NCI-H1436 treated with DMSO at 0.1 percent for 48 hours (cell line): Measurements from ENCODE around the gene PEPD.

ENCODE experiments used
- DNase-seq: peaks from one replicate; lab custom pipeline; 2025; lab: John Stamatoyannopoulos, UW

The PEPD gene

DNA sequence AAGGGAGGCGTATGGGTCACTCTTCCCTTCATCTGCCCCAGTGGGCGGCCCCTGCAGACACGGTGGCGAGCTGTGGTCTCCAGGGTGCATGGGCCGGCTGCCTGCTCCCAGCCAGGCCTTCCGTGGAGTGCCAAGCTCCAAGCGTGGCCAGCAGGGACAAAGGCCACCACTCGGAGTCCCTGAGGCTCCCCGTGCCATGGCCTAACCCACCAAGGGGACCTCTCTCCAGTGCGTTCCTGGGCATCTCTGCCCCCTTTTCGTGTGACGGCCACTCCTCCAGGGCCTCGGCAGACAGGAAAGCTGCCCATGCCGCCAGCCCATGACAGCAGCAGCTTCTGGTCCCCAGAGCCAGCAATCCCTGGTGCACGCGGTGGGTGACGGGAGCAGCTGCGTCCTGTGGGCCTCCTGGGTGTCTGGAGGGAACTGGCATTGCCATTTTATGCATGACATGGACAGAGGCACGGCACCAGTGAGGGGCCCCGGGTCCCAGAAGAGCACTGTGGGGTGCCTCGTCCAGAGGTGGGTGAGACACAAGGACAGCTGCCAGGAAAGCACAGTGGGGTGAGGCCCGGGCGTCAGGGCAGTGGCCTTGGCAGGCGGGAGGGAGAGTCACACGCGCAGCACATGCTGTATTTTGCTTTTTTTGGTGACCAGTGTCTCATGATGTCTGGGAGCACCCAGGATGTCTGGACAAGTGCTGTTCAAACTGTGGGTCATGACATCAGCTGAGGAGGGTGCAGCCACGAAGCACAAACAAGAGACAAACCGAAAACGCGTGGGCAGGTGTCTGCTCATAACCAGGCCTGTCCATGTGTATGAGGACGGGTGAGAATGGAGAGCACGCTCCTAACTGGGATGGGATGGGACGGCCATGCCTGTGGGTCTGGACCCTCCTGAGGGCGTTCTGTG lies 115.8 kb downstream of the PEPD start:
- DNase-seq: no peak

DNA sequence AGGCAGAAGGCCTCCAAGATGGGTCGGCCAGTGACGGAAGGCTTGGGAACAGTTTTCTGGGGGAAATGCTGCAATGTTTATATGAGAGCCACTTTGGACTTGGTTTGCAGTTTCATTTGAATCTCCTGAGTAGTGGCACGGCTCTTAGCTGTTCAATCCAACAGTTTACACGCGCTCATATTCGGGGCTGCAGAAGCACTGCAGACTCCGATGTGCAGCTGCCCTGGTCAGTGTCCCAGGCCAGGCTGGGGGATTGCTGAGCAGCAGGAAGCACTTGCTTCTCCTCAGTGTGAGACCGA lies 116.4 kb downstream of the PEPD start:
- DNase-seq: no peak

DNA sequence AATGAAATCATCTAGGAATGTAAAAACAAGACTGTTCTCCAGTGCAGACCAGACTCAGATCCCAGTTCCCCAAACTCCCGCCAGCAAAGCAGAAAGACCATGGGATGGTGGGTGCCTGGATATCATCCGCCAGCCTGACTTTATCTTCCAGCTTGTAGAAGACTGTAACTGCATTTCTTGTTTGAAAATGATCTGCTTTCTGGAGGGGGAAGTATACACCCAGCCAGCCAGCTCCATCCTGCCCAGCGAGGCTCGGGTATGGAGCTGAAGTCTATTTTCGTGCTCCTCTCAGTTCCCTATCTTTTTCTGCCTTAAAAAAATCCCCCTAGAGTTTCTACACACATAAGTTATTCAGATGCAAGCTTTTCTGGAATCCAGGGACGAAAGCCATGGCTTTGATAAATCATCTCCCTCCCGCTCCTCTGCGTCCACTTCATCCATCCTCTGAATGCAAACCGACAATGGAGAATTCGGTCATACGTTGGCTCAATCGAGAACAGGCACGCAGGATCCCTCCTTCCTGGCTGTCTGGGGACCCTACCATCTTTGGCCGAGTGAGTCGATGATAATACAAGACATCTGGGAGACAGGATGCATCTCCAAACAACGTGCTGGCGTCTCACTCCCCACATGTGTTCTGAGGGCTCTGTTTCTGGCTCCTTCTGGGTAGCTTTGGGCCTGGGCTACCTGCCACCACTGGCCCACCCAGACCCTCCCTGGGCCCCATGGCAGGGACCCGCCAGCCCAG lies 116.9 kb downstream of the PEPD start:
- no peak for DNase-seq

DNA sequence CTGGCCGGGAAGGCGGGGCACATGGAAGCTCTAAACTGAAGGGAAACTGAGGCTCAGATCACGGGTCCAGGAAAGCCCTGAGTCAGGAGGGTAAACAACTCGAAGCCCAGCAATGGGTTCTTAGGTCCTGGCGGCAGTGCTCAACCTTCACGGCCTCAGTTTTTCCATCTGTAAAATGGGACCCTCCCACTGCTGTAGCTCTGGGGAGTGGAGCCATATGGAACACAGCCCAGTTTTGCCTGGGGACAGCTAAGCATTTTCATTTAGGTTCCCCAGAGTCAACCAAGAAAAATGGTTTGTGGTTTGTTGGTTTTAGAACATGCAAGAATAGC lies 117.7 kb downstream of the PEPD start:
- no peak for DNase-seq

DNA sequence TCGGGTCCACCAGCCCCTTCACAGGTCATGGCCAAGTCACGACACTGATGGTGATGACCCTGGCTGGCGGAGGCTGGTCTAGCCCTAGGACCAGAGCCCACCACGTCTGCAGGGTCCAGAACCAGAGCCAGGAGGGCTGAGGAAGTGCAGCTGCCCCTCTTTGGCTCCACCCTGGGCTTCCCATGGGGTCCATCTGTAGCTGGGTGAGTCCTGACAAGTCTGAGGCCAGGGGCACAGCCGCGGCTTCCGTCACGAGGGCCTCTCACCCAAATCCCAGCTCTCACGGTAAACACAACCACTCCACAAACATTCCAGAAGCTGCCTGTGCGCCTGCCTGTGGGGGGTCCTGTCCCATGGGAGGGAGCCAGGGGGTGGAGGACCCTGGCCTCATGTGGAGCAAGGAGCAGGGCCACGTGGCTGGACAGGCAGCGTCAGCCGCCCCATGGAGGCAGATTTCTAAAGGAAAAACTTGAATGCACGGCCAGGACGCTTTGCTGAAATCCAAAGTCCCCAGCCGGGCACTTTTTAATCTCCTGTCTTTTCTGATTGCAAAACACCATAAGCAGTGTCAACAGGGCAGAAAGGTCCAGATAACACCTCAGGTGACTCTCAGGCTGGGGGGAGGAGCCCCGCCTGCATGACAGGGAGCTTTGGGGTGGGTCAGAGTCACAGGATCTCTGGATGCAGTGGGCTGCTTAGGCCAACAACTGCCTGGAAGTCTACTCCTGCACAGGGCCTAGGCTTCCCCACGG lies 118.2 kb downstream of the PEPD start:
- DNase-seq: no peak

DNA sequence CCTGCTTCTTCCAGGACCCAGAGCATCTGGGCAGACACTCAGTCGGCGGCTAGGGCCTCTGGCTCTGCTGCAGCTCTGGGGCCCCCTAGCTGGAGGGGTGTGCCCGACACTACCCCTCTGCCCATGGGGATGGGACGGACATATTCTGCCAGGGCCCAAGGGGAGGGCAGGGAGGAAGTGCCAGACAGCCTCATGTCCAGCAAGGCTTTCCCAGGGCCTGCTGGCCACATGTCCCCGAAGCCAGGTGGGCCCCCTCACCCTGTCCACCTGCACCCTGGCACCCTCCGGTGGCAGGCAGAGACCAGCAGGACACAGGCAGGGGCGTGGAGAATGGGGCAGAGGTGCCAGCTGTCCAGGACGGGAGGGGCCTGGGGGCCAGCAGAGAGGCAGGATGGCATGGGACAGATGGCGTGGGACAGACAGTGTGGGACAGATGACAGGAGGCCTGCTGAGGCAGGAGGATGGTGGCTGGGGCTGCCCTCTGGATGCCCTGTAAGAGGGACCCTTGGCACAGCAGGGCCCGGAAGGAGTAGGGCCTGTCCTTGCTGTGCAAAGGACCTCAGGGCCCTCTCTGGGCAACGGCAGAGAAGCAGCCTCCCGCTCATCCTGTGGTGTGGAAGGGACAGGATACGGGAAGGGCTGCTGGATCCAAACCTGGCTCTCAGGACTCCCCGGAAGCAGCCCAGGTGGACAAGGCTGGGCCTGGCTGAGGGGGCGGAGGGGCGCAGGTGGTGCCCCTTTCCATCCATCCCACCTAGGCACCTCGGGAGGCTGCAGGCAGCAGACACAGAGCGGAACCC lies 119.0 kb downstream of the PEPD start:
- no peak for DNase-seq

DNA sequence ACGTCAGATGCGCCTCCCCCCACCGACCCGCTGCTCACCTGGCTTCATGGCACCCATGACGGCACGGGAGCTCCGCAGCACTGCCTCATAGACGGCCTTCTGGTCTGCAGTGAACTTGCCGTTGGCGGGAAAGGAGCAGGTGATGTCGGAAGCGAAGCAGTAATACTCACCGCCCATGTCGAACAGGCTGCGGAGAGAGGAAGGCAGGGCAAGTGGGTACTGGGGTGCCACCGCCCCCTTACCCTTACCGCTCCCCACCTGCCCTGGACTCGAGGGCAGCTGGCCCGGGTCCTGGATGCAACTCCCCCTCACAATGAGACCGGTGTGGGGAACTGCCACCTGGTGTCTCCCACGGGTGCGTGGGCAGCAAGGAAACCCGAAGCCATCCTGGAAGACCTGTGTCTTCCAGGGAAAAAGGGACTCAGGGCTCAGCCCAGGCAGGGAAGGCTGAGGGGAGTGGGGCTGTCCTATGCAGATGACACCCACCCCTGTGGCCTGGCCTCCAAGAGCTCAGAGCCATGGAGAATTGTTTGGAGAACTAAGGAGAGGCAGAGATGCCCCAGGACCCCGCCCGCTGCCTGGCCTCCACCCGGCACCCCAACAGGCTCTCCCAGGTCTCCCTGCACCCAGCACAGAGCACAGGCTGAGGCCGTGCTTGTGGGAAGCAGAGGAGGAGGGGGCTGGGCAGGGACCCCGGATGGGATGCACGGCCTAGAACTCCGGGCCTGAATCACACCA lies 119.7 kb downstream of the PEPD start:
- no peak for DNase-seq

DNA sequence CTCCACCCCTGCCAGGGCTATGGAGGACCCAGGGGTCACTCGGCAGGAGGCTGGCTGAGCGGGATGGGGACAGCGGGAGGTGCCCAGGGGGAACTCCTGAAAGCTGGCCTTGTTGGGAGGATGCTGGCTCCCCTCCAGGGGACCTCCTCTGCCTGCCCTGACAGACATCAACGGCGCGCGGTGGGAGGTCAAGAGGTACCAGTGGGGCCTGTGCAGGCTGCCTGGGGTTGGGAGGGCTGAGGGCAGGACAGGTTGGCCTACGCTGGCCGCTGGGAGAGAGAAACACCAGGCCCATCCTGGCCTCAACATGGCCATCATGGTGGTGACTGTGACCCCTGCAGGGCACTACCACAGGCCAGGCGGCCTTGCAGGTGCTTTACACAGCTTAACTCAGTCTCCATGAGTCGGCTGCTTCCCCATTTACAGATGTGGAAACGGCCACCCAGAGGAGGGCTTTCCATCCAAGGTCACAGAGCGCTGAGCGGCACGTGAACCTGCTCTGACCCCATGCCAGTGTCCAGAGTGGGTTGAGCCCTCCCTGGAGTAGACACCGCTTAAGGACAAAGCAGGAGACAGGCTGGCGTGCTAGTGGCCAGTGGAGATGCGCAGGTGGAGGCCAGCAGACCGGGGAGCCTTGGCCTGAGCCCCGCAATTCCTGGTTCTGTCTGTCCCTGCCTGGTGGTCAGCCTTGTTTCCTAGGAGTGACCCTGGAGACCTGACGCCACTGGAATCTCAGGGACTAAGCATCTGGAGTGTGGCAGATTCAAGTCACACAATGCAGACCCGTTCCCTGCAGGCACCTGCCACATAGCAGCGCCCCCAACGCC lies 120.5 kb downstream of the PEPD start:
- no peak for DNase-seq

DNA sequence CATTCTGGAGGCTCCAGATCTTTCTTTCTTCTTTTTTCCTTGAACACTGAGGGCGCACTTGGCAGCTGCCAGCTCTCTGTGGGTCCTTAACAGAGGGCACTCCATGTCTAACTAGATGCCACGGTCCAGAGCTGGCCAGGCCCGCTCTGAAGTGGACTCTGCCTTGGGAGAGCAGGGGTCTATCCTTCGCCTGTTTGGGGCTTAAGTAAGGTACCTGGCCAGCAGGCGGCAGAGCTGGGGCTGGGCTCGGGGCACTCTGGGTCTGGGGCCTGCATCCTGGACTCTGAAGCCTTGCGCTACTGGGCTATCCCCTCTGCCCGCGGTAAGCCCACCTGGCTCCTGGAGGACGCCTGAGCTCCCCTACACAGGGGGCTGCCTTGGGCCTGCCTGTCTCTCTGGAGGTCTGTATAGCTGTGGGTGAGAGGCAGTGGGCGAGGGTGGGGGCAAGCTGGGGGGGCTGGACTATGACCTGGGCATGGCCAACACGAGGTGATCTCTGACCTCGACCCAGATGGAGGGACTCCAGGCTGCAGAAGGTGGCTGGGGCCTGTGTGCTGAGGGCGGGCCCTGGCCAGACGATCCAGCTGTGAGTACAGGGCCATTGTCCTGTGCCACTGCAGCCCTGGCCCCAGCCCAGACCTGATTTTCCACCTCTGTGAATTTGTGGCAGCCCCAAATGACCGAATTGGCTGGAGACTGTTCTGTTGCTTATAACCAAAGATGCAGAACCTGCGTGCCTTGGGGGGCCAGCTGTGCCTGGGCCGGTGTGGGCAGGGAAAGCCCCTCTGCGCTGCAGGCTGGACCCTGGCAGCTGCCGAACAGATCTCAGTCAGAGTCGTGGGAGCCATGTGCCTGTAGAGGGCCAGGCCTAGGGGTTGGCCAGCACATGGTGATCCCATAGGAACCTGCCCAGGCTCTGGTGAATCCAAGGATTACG lies 121.6 kb downstream of the PEPD start:
- DNase-seq: no peak

DNA sequence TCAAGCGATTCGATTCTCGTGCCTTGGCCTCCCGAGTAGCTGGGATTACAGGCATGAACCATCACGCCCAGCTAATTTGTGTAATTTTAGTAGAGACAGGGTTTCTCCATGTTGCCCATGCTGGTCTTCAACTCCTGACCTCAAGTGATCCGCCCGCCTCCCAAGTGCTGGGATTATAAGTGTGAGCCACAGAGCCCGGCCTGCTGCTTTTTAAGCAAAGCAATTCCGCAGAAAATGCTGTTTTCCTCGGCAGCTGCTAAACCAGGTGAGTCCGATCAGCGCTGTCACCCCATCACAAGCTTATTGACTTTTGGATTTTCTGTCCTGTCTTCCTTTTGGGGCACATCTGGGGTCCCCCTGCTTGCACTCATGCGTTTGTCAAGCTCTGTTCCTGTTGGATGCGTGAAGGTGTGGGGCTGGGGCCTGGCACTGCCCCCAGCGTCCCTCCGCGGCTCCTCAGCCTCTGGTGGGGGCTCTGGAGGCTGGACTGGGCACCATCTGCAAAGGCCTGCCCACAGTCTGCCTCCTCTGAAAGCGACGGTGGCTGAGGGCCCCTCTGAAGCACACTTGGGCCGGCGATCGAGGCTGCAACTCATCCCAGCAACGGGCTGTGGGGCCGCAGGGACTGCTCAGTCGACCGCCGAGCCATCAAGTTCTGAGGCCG lies 122.4 kb downstream of the PEPD start:
- no peak for DNase-seq

DNA sequence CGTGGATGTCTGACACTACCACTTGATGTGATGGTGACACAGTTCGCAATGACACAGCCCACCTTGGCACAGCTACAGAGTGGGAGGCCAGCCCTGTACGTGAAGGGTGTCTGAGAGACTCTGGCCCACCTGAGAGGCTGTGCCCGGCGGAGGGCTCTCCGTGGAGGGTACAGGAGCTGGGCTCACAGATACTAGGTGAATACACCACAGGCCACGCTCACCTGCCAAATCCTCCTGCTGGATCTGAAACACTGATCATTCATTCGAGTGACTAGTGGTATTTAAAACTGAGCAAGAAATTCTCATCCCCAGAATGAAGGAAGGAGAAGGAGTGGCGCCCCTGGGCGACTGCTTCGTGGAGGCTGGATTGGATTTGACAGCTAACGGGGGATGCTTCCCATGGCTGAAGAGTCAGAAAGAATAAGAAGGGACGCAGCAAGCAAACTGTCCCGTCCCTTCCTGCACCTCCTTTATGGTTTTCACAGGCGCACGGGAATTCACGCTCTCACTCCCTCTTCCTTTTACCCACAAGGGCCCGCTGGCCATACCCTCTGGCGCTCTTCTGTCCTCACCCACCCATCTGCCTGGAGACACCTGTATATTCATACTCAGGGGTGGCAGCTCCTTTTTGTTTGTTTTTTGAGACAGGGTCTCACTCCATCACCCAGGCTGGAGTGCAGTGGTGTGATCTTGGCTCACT lies 123.1 kb downstream of the PEPD start:
- DNase-seq: no peak

DNA sequence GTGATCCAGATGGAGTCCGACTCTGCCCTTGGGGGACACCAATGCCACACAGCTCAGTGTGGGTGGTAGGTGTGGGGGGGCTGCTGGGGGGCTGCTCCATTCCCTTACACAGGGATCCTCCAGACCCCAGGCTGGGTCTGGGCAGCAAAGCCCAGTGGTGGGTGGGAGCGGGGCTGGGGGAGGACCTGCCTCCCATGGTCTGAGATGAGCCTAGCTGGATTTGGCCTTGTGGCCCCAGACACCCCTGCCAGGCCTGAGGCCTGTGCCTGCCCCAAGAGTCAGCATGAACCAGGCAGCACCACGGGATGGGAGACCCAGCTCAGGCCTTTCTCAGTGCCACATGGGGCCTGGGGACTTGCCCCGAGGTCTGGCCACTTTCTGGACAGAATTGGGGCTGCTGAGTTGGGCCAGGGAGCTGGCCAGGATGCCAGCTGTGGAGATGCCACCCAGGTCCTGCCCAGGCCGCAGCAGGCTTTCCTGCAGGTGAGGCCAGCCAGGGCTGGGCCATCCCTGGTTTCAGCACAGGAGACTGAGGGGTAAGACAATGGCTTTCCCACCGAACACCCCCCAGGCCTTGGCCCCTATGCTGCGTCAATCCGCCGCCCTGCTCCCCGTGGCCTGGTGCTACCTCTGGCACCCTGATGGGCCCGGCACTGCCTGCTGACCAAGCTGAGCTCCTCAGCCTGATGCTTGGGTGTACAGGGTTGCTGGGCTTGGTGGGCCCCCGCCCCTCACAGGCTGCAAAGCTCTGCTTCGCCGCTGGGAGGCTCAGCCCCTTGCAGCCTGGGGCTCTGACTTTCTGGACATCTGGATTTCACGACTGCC lies 123.8 kb downstream of the PEPD start:
- no peak for DNase-seq

DNA sequence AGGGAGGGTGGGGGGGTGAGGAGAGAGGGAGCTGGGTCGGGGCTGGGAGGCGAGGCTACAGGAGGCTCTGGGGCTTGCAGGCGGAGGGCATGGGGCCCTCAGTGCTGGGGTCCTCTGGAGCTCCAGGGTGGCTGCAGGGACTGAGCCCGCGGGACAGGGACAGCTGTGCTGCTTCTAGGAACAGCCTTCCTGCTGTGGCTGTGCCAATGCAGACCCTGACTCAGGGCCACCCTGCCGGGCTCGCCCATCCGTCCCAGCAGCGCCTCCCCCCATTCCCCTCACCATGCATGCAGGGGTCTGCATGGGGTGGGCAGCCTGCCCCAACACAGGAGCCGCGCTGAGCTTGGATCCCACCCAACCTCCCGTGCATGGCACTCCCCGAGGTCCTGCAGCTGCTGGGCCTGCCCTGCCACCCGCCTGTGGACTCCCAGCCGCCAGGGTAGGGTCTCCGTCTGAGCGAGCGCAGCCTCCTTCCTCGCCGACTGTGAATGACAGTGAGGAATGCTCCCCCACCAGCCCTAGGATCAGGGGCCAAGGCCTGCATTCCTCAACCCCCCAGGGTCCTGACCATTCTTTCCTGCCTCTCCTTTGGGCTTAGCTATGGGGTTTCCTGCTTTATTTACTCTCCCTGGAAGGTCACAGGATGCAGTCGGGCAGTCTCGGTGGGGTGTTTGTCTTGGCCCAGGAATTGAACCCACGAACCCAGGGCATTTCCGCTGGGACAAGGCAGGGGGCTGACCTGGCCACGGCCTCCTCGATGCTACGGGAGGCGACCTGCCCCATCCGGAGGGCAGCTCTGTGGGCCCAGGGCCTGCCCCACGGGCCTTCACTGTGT lies 124.7 kb downstream of the PEPD start:
- no peak for DNase-seq

DNA sequence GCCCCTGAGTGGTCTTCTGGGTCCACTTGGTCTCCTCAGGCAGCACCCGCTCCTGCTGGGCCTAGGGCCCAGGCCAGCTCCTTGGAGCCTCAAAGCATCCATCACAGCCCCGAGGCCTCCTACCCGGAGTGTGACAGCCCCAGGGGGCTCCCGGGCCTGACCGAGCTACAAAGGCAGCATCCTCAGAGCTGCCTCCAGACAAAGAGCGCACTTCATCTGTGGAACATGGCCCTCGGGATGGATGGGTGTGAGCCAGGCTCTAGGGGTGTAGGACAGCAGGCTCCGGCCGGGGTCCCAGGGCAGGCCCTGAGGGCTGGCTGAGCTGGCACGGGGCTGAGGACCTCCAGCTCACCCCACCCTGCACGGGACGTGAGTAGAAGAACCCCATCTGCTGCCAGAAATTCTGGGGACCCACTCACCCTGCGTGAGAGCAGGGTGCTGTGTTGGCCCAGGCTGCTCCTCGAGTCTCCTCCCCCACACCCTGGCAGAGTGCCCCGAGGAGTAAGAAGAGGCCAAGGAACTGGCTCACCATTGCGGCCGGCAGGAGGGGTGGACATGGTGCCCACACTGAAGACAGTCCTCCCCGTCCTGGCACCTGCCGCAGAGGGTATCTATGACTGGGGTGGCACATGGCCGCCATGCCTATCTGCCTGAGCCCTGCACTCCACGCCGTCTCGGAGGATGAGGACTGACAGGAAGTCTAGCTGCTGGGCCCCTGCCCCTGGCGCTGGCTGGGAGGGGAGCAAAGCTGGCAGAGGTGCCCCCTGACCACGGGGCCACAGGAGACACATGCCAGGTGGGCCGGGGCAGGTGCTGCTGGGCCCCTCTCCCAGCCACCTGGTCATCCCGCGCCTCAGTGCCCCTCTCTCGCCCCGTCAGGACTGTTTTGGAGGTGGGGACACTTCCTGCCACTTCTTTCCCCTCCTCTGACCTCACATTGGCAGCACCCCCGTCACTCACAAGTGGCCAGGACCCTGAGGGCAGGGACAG lies 125.7 kb downstream of the PEPD start:
- no peak for DNase-seq
